COLO829 (cell line): ENCODE measurements around the gene CPLANE1.
"Not testable (repeated sequence)": the region's sequence is repeated elsewhere in the genome, so short reads cannot be mapped to it uniquely, and the experiment has no call there.

Experiments
- DNase-seq: peaks from one replicate; pipeline ENCODE4 v3.0.0; 2012; ENCODE audit warnings: low spot score

Gene CPLANE1

DNA sequence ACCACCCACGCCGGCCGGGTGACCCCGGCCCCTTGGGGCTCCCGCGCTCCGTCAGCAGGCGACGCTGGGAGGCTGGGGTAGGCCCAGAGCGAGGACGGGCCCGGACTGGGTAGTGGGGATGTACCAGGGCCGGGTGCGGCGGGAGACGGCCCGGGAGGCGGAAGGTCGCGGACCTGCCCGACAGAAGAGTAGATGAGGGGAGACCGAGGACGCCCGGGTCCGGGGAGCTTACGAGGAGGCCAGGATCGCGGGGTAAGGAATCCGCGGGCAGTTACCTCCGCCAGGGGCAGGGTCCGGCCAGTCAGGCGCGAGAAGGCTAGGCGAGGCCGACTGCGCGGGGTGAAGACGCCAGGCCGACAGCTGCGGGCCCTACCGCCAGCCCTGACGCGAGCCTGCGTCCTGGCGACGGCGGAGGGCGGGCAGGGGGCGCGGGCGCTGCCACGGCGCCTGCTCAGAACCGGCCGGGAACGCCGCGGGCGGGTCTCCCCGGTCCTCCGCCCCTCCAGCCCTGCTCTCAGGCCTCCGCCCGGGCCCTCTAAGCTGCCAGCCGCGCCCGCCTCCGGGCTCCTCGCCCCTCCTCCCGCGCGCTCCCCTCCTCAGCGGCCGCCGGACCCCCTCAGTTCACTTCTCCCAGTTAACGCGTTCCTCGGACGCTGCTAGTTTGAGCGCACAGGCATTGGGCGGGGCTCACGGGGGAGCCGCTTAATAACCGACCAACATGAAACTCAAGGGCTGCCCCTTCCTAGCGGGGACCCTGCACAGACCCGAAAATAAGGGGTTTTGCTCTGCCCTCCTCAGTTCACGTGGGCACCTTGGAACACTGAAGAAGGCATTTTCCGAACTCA is at the start of gene CPLANE1:
Gene CPLANE1 (minus strand): TSS at position 407 of the 845 bp plus-strand sequence. CDS start 1,678 bp downstream, outside the sequence.
- DNase-seq: no peak

DNA sequence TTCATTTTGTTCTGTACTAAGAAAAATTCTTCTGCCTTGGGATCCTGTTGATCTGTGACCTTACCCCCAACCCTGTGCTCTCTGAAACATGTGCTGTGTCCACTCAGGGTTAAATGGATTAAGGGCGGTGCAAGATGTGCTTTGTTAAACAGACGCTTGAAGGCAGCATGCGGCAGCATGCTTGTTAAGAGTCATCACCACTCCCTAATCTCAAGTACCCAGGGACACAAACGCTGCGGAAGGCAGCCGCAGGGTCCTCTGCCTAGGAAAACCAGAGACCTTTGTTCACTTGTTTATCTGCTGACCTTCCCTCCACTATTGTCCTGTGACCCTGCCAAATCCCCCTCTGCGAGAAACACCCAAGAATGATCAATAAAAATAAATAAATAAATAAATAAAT is 47.1 kb upstream of the CPLANE1 start:
- DNase-seq: not testable (repeated sequence)

DNA sequence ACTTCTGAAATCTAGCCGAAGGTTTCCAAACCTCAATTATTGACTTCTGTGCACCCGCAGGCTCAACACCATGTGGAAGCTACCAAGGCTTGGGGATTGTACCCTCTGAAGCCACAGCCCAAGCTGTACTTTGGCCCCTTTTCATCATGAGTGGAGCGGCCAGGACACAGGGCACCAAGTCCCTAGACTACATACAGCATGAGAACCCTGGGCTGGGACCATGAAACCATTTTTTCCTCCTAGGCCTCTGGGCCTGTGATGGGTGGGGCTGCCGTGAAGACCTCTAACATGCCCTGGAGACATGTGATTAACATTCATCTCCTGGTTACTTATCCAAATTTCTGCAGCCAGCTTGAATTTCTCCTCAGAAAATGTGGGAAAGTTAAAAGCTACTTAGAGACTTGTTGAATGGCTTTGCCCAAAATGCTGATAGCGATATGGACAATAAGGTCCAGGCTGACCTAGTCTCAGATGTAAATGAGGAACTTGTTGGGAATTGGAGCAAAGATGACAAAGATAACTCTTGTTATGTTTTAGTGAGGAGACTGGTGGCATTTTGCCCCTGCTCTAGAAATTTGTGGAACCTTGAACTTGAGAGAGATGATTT is 34.1 kb upstream of the CPLANE1 start:
- no peak for DNase-seq

DNA sequence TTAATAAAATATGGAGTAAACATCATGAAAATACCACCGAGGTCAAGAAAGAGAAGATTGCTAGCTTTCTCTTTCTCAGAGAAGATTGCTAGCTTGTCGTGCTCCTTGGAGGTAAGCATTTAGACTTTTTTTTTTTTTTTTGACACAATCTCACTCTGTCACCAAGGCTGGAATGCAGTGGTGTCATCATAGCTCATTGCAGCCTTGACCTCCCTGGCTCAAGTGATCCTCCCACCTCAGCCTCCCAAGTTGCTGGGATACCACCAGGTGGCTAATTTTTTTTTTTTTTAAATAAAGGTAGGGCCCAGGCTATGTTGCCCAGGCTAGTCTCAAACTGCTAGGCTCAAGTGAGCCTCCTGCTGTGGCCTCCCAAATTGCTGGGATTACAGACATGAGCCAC is 26.3 kb upstream of the CPLANE1 start:
- no peak for DNase-seq

DNA sequence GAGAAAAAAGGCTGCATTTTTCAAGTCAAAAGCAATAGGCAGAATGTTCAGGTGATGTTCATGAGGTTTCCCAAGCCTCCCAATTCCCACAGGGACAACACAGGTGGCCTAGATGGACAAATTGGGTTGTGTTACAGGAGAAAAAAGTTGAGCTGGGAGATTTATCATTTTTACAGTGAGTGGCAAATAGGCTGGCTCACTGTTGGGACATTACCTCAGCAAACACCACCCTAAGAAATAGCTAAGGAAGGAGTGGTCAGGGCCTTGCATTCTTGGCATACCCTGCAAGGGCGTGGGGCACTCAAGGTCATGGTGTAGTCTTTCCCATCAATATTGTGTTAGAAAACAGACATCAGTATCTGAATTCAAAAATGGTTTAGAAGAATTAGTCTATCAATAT is 23.3 kb upstream of the CPLANE1 start:
- no peak for DNase-seq

DNA sequence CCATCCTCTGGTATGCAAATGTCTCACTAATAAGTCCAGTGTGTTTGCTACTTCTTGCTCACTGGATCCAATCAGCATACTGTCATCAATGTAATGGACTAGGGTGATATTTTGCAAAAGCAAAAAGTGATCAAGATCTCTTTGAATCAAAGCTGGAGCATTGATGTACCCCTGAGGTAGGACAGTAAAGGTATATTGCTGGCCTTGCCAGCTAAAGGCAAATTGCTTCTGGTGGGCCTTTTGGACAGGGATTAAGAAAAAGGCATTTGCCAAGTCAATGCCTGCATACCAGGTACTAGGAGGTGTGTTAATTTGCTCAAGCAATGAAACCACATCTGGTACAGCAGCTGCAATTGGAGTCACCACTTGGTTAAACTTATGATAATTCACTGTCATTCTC is 18.9 kb upstream of the CPLANE1 start:
- not testable (repeated sequence) for DNase-seq

DNA sequence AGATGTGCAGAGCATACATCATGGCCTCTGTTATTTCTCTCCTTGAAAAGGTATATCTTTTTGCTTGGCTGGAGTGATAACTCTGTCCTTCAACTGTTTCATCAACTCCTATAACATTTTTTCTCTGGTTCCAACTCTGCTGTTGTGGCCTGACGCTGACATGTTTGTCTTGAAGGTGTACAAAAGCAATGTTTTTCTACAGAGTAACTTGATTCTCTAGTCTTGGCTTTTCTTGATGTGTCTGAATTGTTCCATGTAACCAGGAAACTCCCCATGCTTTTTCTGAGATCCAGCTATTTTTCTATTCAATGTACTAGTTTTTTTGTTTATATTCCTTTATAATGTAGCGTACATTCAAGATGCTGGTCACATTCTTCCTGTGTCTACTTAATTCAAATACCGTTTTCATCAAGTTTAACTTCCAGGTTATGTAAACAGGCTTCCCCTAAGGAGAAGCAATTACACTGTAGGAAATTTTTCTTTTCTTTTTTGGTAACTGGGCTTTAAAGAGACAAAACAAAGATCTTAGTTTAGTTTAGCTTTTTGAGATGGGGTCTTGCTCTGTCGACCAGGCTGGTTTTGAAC is 6.7 kb upstream of the CPLANE1 start:
- DNase-seq: no peak

DNA sequence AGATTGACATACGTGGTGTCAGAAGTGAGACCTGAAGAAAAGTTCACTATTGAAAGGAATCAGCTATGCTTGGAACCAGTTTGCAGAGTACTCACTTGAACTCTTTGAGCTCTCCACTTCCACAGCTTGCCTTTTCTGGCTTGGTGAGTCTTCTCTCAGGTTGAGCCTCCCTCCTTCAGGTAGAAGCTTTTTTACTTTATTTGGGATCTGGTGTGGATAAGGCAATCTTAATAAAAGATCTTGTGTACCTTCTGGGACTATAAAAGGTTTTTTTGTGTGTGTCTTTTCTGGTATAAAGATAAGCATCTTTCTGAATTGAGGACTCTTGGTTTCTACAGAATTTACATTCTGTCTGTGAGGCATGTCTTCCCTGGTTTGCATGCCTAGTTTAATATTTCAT is 5.4 kb upstream of the CPLANE1 start:
- DNase-seq: no peak

DNA sequence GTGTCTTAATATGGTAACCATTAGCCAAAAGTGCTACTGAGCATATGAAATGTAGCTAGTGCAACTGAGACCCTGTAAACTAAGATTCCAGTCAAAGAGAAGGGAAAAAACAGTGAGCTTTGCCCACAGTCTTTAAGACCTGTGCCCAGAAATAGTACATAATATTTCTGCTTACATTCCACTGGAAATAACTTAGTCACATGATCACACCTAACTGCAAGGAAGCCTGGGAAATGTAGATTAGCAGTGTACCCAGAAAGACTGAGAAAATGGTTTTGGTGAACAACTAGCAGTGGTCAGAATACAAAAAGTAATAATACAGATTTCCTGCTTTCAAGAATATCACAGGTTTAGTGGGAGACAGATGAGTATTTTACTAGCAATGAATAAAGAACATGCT is 2.5 kb upstream of the CPLANE1 start:
- DNase-seq: no peak

DNA sequence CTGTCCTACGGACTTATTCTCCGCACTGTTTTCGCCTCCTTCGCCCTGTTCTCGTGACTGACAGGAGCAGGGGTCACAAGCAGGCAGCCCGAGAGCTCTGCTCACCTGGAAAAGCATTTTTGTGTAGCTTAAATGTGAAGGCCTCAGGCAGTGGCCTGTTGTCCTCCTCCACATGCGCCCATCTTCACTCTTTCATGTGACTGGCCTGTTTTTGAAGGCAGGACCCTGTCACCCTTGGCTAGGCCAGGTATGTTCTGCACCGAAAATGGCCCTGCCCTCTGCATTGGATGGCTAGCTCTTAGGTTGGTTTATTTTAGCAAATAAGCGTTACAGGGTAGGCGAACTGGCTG is 614 bp upstream of the CPLANE1 start:
- DNase-seq: no peak

DNA sequence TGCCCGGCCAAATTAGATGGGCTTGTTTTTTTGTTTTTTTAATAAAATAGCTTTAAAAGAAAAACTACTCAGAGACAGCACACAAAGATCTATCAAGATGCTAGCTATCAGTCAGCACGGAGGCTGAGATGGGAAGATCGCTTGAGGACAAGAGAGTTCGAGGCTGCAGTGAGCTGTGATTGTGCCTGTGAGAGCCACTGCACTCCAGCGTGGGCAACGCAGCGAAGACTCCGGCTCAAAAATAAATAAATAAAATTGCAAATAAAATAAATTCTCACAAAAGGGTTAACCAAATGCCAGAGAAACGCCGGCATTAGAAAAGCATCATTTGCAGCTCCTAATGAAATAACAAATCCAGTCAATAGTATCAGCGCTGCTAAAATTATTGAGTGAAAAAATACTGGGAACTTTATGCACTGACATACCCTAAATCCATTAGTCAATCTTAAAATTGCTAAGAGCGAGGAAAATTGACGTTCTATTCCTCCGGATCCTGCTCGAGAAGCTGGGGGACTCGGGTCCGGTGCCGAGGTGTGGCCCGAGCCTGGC is 681 bp downstream of the CPLANE1 start:
- DNase-seq: no peak

DNA sequence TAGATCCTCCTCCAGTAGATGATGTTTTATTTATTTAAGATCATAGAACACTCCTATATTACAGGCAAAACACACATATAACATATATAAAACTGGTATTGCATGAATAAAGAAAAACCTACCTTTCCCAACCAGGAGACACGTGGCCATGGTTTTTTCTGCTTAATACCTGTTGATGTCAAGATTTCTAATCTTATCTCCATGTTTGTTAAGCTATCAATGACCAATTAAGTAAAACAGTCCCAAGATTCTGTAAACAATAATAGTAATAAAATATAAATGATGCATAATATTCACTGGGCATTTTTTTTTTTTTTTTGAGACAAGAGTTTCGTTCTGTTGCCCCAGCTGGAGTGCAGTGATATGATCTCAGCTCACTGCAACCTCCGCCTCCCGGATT is 1.7 kb downstream of the CPLANE1 start:
- DNase-seq: no peak

DNA sequence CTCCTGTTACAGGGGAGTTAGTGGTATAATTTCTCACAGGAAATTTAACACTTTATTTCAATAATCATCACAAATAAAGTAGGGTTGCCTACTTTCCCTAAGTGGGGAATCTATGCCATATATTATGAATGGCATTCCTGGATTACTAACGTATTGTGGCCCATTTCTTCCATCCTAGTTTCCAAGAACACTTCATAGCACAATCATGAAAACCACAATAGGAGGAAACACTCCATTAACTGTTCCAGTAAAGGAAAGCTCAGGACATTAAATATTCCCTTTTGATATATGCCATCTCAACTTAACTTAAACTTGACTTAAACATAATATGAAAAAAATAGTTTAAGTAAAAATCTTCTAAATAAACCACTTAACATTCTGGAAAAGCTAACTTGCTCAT is 2.1 kb downstream of the CPLANE1 start:
- DNase-seq: no peak

DNA sequence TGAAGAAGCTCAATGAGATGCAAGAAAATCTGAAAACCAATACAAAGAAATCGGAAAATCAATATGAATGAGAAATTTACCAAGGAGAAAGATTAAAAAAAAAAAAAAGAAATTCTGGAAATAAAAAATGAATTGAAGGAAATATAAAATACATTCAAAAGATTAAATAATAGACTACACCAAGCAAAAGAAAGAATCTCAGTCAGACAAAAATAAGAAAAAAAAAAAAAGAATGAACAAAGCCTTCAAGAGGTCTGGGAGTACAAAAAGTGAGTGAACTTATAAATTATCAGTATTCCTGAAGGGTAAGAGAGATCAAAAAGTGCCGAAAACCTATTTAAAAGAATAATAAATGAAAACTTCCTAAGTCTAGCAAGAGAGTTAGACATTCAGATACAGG is 14.9 kb downstream of the CPLANE1 start:
- no peak for DNase-seq

DNA sequence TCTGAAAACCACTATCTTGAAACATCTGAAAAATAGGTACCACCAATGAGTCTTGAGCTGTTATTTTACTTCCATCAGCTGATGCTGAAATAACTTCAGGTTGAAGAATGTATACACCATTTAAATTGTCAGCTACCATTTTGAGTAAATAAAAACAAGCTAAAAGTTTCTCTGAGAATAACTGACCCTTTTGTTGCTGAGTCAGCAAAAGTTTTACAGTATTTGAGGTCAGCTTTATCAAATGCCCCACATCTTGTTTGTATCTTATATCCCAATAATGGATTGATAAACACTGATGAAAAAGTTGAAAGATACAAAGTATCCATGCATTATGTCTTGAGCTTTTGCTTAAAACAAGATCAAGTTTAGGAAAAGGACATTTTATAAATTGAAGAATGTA is 22.8 kb downstream of the CPLANE1 start:
- DNase-seq: no peak

DNA sequence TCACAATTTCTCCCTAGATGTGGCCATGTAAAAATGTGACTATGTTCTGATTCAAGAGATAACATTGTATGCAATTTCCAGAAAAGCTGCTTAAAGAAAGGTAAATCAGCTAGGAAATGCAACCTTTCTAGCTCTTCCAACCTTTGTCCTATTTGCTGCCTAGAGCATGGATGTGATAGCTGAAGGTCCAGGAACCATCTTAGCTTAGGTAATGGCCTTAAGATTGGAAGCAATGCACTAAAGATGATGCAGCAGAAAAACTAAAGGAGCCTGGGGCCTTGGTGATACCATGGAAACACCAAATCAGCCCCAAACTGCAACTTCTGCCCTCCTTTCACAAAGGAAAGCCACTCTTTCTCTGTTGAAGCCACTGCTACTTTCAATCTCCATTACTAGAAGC is 27.0 kb downstream of the CPLANE1 start:
- no peak for DNase-seq

DNA sequence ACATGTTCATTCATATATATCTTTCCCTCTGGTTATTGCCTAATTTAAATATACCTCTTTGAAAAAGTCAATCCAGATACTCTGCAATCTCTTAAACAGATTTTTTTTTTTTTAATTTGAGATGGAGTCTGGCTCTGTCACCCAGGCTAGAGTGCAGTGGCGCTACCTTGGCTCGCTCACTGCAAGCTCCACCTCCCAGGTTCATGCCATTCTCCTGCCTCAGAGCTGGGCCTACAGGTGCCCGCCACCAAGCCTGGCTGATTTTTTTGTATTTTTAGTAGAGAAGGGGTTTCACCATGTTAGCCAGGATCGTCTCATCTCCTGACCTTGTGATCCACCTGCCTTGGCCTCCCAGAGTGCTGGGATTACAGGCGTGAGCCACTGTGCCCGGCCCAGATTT is 28.8 kb downstream of the CPLANE1 start:
- DNase-seq: not testable (repeated sequence)

DNA sequence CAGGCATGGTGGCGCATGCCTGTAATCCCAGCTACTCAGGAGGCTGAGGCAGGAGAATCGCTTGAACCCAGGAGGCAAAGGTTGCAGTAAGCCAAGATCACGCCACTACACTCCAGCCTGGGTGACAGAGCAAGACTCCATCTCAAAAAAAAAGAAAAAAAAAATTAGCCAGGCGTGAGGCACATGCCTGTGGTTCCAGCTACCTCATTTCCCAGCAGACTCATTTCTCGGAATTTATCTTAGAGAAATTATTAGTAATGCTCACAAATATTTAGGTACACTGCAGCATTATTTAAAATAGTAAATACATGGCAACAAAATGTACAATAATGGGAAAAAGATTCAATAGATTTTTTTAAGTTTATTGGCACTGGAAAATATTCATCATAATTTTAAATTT is 29.8 kb downstream of the CPLANE1 start:
- DNase-seq: not testable (repeated sequence)

DNA sequence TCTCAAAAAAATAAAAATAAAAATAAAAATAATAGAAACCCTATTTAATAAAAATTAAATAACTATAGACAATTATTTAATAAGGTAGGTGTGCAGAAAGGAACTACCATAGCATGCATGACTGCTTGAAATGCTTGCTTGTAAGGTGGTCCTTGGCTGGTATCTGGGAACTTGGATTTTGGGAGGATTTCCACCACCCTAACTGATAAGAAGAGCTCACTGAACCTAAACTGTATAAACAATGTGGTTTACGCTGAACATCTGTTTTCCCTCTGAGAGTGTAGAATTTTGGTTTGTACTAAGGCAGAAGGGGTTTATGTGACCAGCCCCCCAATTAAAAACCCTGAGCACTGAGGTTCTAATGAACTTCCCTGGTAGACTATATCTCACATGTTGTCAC is 31.2 kb downstream of the CPLANE1 start:
- no peak for DNase-seq

DNA sequence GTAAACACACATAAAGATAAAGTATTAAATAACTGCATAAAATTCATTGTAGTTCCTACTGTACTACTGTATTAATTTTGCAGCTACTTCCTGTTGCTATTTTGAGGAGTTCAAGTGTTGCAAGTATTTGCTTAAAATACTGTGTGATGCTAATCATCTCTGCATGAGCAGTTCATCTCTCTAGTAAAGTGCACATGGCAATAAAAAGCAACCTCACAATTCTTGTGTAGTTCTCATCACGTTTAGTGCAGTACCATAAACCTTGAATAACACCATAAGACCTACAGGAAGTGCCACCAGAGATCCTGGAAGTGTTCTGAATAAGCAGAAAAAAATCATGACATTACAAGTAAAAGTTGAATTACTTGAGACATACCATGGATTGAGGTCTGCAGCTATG is 34.6 kb downstream of the CPLANE1 start:
- DNase-seq: no peak

DNA sequence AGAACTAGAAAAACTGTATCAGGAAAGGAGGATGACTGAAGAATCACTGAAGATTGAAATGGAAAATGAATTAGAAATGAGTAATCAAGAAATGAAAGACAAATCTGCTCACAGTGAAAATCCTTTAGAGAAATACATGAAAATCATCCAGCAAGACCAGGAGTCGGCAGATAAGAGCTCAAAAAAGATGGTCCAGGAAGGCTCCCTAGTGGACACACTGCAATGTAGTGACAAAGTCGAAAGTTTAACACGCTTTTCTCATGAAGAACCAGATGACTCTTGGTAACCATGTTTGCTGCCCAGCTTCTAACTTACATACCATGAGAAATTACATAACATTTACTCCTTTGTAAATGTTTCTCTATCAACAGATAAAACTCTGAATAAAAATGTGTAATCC is 37.1 kb downstream of the CPLANE1 start:
- DNase-seq: no peak

DNA sequence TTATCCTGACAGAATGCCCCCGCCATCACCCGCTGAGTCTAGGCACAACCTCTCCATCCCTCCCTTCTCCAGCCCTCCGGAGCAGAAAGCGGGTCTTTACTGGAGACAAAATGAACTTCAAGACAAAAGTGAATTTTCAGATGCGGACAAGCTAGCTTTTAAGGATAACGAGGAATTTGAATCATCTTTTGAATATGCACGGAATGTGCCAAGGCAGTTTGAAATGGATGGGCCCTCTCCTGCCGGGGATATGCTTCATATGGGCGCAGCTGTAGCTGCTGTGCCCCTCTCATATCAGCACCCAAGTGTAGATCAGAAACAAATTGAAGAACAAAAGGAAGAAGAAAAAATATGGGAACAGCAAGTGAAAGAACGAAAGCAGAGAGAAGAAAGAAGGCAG is 37.5 kb downstream of the CPLANE1 start:
- DNase-seq: no peak
